Progenitor cell of endocrine pancreas (in vitro differentiated cells): ENCODE measurements around the gene RFNG. TPM values are rescaled to one million over a fixed set of nuclear protein-coding genes. Genes with fewer than 3 reads are reported as not detected.

Source experiments
- DNase-seq: peaks from one replicate; pipeline ENCODE4 v3.0.0; 2021; ENCODE audit warnings: low spot score; ENCODE audit not compliant: unreplicated experiment
- H3K27ac Mint-ChIP-seq: 2 replicates; pipeline ENCODE4 v1.8.0; 2021; ENCODE audit warnings: mild to moderate bottlenecking, moderate library complexity, mixed read lengths
- H3K27me3 Mint-ChIP-seq: 2 replicates; pipeline ENCODE4 v1.8.0; 2021; ENCODE audit warnings: mixed read lengths
- H3K36me3 Mint-ChIP-seq: 2 replicates; pipeline ENCODE4 v1.8.0; 2022; ENCODE audit warnings: mixed read lengths; ENCODE audit not compliant: insufficient read depth
- H3K4me1 Mint-ChIP-seq: 2 replicates; pipeline ENCODE4 v1.8.0; 2021; ENCODE audit warnings: low read depth, mixed read lengths
- H3K4me3 Mint-ChIP-seq: 2 replicates; pipeline ENCODE4 v1.8.0; 2021; ENCODE audit warnings: low read depth, mild to moderate bottlenecking, moderate library complexity, mixed read lengths
- H3K9me3 Mint-ChIP-seq: 2 replicates; pipeline ENCODE4 v1.8.0; 2021; ENCODE audit warnings: low read depth, mixed read lengths
- CTCF ChIP-seq: fragments of 200-600 bp; sonication (generic); IDR thresholded peaks from one replicate; pipeline ENCODE4 v1.5.0; 2021; ENCODE audit warnings: antibody characterized with exemption, mild to moderate bottlenecking; ENCODE audit not compliant: unreplicated experiment
- total RNA-seq: library from RNA; stranded (reverse); gene quantifications from 2 replicates; pipeline ENCODE4 v1.2.1, GENCODE V29; 2021

RFNG gene
- total RNA-seq, 1 donor from 2014 or later: 65.5 TPM

DNA sequence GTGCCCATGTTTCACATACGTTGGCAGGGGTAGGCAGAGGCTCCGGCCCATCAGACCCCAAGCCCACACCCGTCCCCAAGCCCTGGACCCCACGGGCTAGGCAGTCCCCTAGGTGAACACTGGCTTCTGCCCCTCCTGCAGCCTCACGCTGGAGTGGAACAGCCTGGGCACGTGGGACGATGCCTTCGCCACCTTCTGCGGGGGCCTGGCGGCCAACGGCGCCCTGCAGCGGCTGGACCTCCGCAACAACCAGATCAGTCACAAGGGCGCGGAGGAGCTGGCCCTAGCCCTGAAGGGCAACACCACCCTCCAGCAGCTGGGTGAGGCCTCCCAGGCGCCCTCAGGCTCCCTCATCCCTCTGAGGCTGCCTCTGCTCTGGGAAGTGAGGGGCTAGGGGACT, 26.8 kb downstream of the RFNG start:
- Mint-ChIP-seq H3K4me3 (no peak overlapping the region), H3K4me1 (peaks cover 11% of the 10 kb centered on the region), H3K9me3 (no peaks in the 10 kb centered on the region), H3K27me3 (no peaks in the 10 kb centered on the region), H3K36me3 (peaks cover 8% of the 10 kb centered on the region), H3K27ac (no peak overlapping the region)
- no peak for TF ChIP-seq CTCF
- no peak for DNase-seq

- TF ChIP-seq CTCF: no peak
- Mint-ChIP-seq H3K9me3 (no peaks in the 10 kb centered on the region), H3K4me3 (peak overlapping the region; percentile 71), H3K27ac (peak overlapping the region; percentile 67), H3K27me3 (no peaks in the 10 kb centered on the region), H3K4me1 (peaks cover 11% of the 10 kb centered on the region), H3K36me3 (peaks cover 6% of the 10 kb centered on the region)
- no peak for DNase-seq
Observed at GRCh38 chr17:82023447-82024241, 28.0 kb downstream of the RFNG start.

DNA sequence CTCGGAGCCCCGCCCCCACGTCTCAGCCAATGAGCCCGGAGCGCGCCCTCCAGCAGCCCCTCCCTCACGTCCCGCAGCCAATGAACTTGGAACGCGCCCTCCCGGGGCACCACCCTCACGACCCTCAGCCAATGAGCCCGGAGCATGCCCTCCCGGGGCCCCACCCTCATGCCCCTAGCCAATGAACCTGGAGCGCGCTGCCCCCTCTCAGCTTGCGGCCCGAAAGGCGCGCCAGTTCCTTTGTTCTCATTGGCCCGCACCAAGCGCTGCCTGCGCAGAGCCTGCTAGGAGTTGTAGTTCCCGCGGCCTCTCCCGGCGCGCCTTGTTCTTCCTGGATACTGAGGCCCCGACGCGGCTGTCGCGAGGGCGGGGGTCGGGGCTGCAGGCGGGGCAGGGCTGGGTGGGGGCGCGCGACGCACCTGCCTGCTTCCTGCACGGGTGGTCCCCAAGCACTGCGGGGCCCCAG, 28.6 kb downstream of the RFNG start, which contains the start of gene LRRC45:
LRRC45 (plus strand) TSS at position 325 of the 466 bp plus-strand sequence. CDS start 339 bp downstream, outside the sequence.
- no peaks in the 10 kb centered on the region for H3K9me3 Mint-ChIP-seq
- TF ChIP-seq CTCF: no peak
- peaks cover 8% of the 10 kb centered on the region for H3K36me3 Mint-ChIP-seq
- H3K4me3 Mint-ChIP-seq: peak within 1 kb of the TSS; percentile 79
- peak within 1 kb of the TSS; percentile 67 for H3K27ac Mint-ChIP-seq
- H3K4me1 Mint-ChIP-seq: peaks cover 11% of the 10 kb centered on the region
- H3K27me3 Mint-ChIP-seq: no peaks in the 10 kb centered on the region
- peak; percentile 100 for DNase-seq

- Mint-ChIP-seq H3K4me3 (peak within 1 kb of the TSS; percentile 79), H3K27ac (peak within 1 kb of the TSS; percentile 67), H3K36me3 (peaks cover 6% of the 10 kb centered on the region), H3K4me1 (peaks cover 11% of the 10 kb centered on the region), H3K27me3 (no peaks in the 10 kb centered on the region), H3K9me3 (no peaks in the 10 kb centered on the region)
- peak; percentile 47 for DNase-seq
- no peak for TF ChIP-seq CTCF
Observed at GRCh38 chr17:82022310-82022980, 29.2 kb downstream of the RFNG start, which contains the start of gene CENPX. Gene CENPX, minus strand, starts transcription at chr17:82022878. Its CDS starts 17 bp downstream, at chr17:82022861.

DNA sequence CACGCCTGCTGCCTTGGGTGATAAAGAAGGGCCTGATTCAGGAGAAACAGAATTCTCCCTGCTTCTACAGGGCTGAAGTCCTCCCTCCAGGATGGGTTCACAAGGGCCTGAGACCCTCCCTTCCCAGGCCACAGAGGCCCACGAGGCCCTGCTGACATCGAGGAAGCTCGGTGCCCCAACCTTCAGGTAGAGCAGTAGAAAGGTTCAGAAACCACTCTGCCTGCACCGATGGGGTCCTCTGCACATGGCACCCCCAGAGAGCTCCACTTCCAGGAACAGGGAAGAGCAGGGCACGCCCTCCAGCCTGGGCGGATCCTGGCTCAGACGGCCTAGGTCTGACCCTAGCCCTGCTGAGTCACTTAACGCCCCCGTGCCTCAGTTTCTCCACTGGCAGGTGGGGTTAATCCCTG, 29.7 kb downstream of the RFNG start:
- Mint-ChIP-seq H3K27me3 (no peaks in the 10 kb centered on the region), H3K4me3 (peak overlapping the region; percentile 79), H3K9me3 (no peaks in the 10 kb centered on the region), H3K27ac (no peak overlapping the region), H3K4me1 (peaks cover 11% of the 10 kb centered on the region), H3K36me3 (peaks cover 4% of the 10 kb centered on the region)
- no peak for TF ChIP-seq CTCF
- no peak for DNase-seq
